ENCODE data around the gene ADNP.

ADNP gene

DNA sequence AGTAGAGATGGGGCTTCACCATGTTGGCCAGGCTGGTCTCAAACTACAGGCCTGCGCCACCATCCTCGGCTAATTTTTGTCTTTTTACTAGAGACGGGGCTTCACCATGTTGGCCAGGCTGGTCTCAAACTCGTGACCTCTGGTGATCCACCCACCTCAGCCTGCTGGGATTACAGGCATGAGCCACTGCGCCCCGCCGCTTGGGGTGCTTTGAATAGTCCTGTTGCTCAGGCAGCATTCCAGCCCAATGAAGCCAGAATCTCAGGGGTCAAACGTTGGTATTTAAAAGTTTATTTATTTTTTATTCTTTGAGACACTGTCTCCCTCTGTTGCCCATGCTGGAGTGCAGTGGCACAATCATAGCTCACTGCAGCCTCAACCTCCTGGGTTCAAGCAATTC lies 38.7 kb upstream of the ADNP start:
- TF ChIP-seq CEBPB (IDR thresholded peaks at IDR 0.05) (no peak), TAF1 (IDR thresholded peaks at IDR 0.05; ENCODE audit: low read depth) (no peak), YY1 (IDR thresholded peaks at IDR 0.05; ENCODE audit: low read depth) (no peak), EGR1 (IDR thresholded peaks at IDR 0.05) (no peak)
- TF ChIP-seq, protein P1, sequence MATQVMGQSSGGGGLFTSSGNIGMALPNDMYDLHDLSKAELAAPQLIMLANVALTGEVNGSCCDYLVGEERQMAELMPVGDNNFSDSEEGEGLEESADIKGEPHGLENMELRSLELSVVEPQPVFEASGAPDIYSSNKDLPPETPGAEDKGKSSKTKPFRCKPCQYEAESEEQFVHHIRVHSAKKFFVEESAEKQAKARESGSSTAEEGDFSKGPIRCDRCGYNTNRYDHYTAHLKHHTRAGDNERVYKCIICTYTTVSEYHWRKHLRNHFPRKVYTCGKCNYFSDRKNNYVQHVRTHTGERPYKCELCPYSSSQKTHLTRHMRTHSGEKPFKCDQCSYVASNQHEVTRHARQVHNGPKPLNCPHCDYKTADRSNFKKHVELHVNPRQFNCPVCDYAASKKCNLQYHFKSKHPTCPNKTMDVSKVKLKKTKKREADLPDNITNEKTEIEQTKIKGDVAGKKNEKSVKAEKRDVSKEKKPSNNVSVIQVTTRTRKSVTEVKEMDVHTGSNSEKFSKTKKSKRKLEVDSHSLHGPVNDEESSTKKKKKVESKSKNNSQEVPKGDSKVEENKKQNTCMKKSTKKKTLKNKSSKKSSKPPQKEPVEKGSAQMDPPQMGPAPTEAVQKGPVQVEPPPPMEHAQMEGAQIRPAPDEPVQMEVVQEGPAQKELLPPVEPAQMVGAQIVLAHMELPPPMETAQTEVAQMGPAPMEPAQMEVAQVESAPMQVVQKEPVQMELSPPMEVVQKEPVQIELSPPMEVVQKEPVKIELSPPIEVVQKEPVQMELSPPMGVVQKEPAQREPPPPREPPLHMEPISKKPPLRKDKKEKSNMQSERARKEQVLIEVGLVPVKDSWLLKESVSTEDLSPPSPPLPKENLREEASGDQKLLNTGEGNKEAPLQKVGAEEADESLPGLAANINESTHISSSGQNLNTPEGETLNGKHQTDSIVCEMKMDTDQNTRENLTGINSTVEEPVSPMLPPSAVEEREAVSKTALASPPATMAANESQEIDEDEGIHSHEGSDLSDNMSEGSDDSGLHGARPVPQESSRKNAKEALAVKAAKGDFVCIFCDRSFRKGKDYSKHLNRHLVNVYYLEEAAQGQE (IDR thresholded peaks at IDR 0.05; ENCODE audit: low read depth): no peak
- TF ChIP-seq, protein P2, sequence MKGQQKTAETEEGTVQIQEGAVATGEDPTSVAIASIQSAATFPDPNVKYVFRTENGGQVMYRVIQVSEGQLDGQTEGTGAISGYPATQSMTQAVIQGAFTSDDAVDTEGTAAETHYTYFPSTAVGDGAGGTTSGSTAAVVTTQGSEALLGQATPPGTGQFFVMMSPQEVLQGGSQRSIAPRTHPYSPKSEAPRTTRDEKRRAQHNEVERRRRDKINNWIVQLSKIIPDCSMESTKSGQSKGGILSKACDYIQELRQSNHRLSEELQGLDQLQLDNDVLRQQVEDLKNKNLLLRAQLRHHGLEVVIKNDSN (IDR thresholded peaks at IDR 0.05): no peak

DNA sequence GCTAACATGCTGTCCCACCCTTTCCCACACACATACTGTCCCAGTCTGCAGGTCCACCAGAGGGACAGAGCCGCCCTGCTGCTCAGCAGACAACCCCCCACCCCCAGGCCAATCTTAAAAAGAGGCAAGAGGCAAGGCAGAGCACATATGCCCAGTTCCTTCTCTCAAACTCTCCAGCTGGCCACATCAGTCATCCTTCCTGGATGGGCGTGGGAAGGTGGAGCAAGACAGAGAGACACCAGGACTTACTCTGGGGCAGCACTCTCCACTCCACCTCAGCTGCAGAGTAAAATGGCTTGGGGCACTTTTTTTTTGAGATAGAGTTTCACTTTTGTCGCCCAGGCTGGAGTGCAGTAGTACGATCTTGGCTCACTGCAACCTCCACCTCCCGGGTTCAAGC lies 38.2 kb upstream of the ADNP start:
- TF ChIP-seq EP300 (IDR thresholded peaks at IDR 0.05; ENCODE audit: borderline replicate concordance): no peak
- no peak for TF ChIP-seq CEBPB (IDR thresholded peaks at IDR 0.05)
- no peak for TF ChIP-seq CREB1 (IDR thresholded peaks at IDR 0.05; ENCODE audit: low read depth)
- no peak for TF ChIP-seq FOXM1 (IDR thresholded peaks at IDR 0.05; ENCODE audit: borderline replicate concordance, low read depth)
- no peak for TF ChIP-seq EGR1 (IDR thresholded peaks at IDR 0.05)

DNA sequence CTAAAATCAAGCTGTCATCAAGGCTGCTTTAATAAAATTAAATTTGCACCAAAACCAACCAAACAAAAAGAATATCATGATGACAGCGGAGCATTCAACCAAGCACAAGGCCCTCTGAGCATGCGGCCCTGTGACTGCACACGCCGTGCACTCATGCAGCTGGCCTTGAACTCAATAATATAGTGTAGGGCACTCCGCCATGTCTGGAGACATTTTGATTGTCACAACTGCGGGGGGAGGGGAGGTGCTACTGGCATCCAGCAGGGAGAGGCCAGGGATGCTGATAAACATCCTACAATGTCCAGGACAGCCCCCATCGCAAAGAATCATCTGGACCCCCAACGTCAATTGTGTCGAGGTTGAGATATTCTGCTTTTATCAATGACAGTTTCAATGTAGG lies 37.1 kb upstream of the ADNP start:
- TF ChIP-seq CREB1 (IDR thresholded peaks at IDR 0.05; ENCODE audit: low read depth) (no peak), TEAD4 (IDR thresholded peaks at IDR 0.05) (no peak), FOXM1 (IDR thresholded peaks at IDR 0.05; ENCODE audit: borderline replicate concordance, low read depth) (no peak)

DNA sequence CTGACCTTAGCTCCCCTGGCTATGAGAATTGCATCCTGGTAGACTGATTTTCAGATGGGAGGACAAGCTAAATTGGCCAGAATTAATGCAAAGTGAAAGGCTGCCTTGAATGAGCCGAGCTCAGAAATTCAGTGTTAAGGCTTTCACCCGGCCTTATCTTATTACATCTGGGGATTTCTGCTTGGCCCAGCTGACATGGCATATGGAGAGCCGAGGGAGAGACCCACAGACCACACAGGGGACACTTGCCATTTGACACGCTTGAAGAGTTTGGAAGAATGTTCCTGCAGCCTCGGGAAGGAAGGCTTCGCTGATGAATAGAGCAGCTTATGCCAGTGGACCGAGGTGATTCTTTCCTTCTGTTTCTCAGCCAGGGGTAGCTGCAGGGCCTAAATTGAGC lies 36.3 kb upstream of the ADNP start:
- TF ChIP-seq ZBTB7A (IDR thresholded peaks at IDR 0.05; ENCODE audit: low read depth) (no peak), EGR1 (IDR thresholded peaks at IDR 0.05) (no peak), TAF1 (IDR thresholded peaks at IDR 0.05; ENCODE audit: low read depth) (no peak), TEAD4 (IDR thresholded peaks at IDR 0.05) (peak; percentile 8; the same call in 1 of the 2 replicates), CREB1 (IDR thresholded peaks at IDR 0.05; ENCODE audit: low read depth) (no peak), FOXM1 (IDR thresholded peaks at IDR 0.05; ENCODE audit: borderline replicate concordance, low read depth) (no peak)
- TF ChIP-seq, protein P2 (IDR thresholded peaks at IDR 0.05): no peak
- TF ChIP-seq, protein P3, sequence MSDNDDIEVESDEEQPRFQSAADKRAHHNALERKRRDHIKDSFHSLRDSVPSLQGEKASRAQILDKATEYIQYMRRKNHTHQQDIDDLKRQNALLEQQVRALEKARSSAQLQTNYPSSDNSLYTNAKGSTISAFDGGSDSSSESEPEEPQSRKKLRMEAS (IDR thresholded peaks at IDR 0.05): no peak

DNA sequence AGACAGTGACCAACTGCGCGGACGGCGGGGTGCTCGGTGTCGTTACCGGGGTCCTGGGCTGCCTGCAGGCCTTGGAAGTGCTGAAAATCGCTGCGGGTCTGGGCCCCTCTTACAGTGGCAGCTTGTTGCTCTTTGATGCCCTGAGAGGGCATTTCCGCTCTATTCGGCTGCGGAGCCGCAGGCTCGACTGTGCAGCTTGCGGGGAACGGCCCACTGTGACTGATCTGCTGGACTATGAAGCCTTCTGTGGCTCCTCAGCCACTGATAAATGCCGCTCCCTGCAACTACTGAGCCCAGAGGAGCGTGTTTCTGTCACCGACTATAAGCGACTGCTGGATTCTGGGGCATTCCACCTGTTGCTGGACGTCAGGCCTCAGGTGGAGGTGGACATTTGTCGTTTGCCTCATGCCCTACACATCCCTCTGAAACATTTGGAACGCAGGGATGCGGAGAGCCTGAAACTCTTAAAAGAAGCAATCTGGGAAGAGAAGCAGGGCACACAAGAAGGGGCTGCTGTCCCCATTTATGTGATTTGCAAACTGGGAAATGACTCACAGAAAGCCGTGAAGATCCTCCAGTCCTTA lies 28.4 kb upstream of the ADNP start:
- TF ChIP-seq RAD21 (IDR thresholded peaks at IDR 0.05; ENCODE audit: low read depth) (no peak), CEBPB (IDR thresholded peaks at IDR 0.05) (no peak), EP300 (IDR thresholded peaks at IDR 0.05; ENCODE audit: borderline replicate concordance) (no peak), FOXM1 (IDR thresholded peaks at IDR 0.05; ENCODE audit: borderline replicate concordance, low read depth) (no peak), TCF12 (IDR thresholded peaks at IDR 0.05; ENCODE audit: low read depth) (no peak), TAF1 (IDR thresholded peaks at IDR 0.05; ENCODE audit: low read depth) (no peak), EGR1 (IDR thresholded peaks at IDR 0.05) (no peak)
- TF ChIP-seq, protein P1 (IDR thresholded peaks at IDR 0.05; ENCODE audit: low read depth): no peak
- TF ChIP-seq, protein P3 (IDR thresholded peaks at IDR 0.05): no peak

DNA sequence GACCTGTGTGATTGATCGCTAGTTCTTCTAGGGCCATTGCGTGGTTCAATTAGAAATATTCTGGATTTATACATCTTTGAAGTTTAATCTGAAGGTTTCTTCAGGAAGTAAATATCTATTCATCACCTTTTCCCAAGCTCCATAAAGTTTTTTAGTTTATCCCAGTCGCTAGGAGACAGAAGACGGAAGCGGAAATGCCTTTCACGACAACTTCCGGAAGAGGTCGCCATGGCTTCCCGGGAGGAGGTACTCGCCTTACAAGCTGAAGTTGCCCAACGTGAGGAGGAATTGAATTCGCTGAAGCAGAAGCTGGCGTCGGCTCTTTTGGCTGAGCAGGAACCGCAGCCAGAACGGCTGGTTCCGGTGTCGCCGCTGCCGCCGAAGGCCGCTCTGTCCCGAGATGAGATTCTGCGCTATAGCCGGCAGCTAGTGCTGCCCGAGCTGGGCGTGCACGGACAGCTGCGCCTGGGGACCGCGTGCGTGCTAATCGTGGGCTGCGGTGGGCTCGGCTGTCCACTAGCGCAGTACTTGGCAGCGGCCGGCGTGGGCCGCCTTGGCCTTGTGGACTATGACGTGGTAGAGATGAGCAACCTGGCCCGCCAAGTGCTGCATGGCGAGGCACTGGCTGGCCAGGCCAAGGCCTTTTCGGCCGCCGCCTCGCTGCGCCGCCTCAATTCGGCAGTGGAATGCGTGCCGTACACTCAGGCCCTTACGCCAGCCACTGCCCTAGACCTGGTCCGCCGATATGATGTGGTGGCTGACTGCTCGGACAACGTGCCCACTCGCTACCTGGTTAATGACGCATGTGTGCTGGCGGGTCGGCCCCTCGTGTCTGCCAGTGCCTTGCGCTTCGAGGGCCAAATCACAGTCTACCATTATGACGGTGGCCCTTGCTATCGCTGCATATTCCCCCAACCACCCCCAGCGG lies 27.6 kb upstream of the ADNP start, which contains the start of gene MOCS3:
Gene MOCS3 (plus strand): TSS at position 204 of the 928 bp plus-strand sequence. CDS start 25 bp downstream, at position 229.
- TF ChIP-seq CEBPB (IDR thresholded peaks at IDR 0.05): 0 out of 2 replicates have a peak, but pooled peaks have one; percentile 37
- peak; percentile 50; the same call in 1 of the 2 replicates for TF ChIP-seq TCF12 (IDR thresholded peaks at IDR 0.05; ENCODE audit: low read depth)
- TF ChIP-seq EP300 (IDR thresholded peaks at IDR 0.05; ENCODE audit: borderline replicate concordance): no peak
- TF ChIP-seq CREB1 (IDR thresholded peaks at IDR 0.05; ENCODE audit: low read depth): peak; percentile 55
- peak; percentile 63 for TF ChIP-seq EGR1 (IDR thresholded peaks at IDR 0.05)
- peak; percentile 85 for TF ChIP-seq YY1 (IDR thresholded peaks at IDR 0.05; ENCODE audit: low read depth)
- TF ChIP-seq, protein P1 (IDR thresholded peaks at IDR 0.05; ENCODE audit: low read depth): no peak
- TF ChIP-seq, protein P3 (IDR thresholded peaks at IDR 0.05): peak; percentile 36
- TF ChIP-seq RAD21 (IDR thresholded peaks at IDR 0.05; ENCODE audit: low read depth): no peak

All from Ishikawa (cell line).